Stomach (tissue), 9 donors: Measurements from ENCODE around the gene JAG2. TPM values are rescaled to one million over a fixed set of nuclear protein-coding genes. Genes with fewer than 3 reads are reported as not detected.

Source experiments
- DNase-seq, 2 donors: peaks; one replicate each; pipeline versions ENCODE4 v3.0.0 to v3.0.0-alpha.2; 2013 to 2019
- H3K27ac ChIP-seq, 5 donors: fragments of 200-600 bp in 4 of 5; sonication (generic) in 4 of 5; one replicate each; pipeline ENCODE4 v1.5.1; 2013 to 2019; ENCODE audit warnings: mild to moderate bottlenecking in 1 of 5, moderate library complexity in 1 of 5
- H3K27me3 ChIP-seq, 3 donors: fragments of 200-600 bp; sonication (generic); one replicate each; pipeline ENCODE4 v1.5.1; 2017 to 2019; ENCODE audit warnings: mixed run types in 1 of 3
- H3K36me3 ChIP-seq, 4 donors: fragments of 200-600 bp; sonication (generic); 1 replicate in 3 of 4; 2 replicates in 1 of 4; pipeline ENCODE4 v1.5.1; 2016 to 2019
- H3K4me1 ChIP-seq, 4 donors: fragments of 200-600 bp; sonication (generic); one replicate each; pipeline ENCODE4 v1.5.1; 2016 to 2019
- H3K4me3 ChIP-seq, 4 donors: fragments of 200-600 bp; sonication (generic) in 3 of 4; one replicate each; pipeline ENCODE4 v1.5.1; 2016 to 2019; ENCODE audit warnings: mild to moderate bottlenecking in 1 of 4
- H3K9me3 ChIP-seq, 4 donors: fragments of 200-600 bp; sonication (generic); one replicate each; pipeline ENCODE4 v1.5.1; 2016 to 2019
- EP300 ChIP-seq: sonication (generic); formaldehyde crosslinking; IDR thresholded peaks from one replicate; pipeline ENCODE4 v1.6.1; 2017; ENCODE audit warnings: antibody characterized with exemption
- POLR2A ChIP-seq, 4 donors: fragments of 450-650 bp; IDR thresholded peaks; one replicate each; pipeline ENCODE4 v1.6.1; 2016; ENCODE audit warnings: antibody characterized with exemption in 4 of 4, control low read depth in 2 of 4, mild to moderate bottlenecking in 1 of 4, moderate library complexity in 1 of 4
- POLR2AphosphoS5 ChIP-seq, 3 donors: sonication (generic); formaldehyde crosslinking; IDR thresholded peaks; one replicate each; pipeline ENCODE4 v1.6.1; 2016; ENCODE audit warnings: antibody characterized with exemption in 3 of 3
- WGBS, 5 donors: extraction: QIAGEN DNeasy Blood & Tissue Kit in 3 of 5; methylation state at CpG; one replicate each; pipeline versions ENCODE4 v1.1.5 to v1.1.7; 2013 to 2018; 5-methylcytosine and 5-hydroxymethylcytosine counted together
- intact Hi-C: fragments of 100-400 bp; cut with DNase I; formaldehyde crosslinking; loops from one replicate; pipeline ENCODE4 v1.15.1; 2023; ENCODE audit warnings: low total_unique reads
- polyA plus RNA-seq, 3 donors: library from polyadenylated mRNA; stranded (reverse); fragments of 200-250 nt; gene quantifications; one replicate each; pipeline ENCODE4 v1.2.3, GENCODE V29; 2013
- total RNA-seq, 5 donors: library from RNA; depleted of rRNA; stranded (reverse); fragments of >200 nt; gene quantifications; one replicate each; pipeline versions ENCODE4 v1.1.0 to v1.2.3, GENCODE V29; 2014 to 2016
- TF ChIP-seq, protein P1 (sequence below), 7 experiments: fragments of 450-650 bp in 4 of 7; fragments of 200-600 bp in 3 of 7; sonication (generic) in 3 of 7; IDR thresholded peaks; one replicate each; pipeline ENCODE4 v1.5.1; 2016 to 2019; ENCODE audit warnings: antibody characterized with exemption in 7 of 7, control low read depth in 2 of 7, mild to moderate bottlenecking in 1 of 7
- donor health status: healthy with polysubstance abuse.
- donor health status: Bipolar disorder and iron deficiency.
- donor health status: healthy.

Gene JAG2
- total and polyA plus RNA-seq, 8 donors, result 6.0 to 117 (median 15.6) TPM

DNA sequence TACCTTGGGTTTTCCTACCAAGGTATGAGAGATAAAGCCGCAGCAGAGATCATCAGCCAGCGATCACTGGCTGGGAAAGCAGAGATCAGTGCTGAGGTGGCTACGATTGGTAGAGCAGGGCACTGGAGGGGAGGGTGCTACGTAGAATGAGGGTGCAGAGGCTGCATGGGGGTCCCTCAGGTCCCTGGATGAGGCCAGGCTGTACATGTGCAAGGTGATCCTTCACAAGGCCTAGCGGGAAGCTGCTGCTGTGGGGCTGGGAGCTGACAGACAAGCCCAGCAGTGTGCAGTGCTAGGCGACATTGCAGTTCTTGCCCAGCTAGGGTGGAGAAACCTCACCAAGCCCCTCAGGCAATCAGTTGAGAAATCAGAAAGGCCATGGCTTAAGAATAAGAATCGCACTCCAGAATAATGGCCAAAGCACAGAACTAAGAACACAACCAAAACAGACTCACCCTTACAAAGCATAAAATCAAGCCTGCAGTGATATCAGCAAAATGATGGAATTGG lies 66.2 kb downstream of the JAG2 start:
- no peak for DNase-seq
- H3K36me3 ChIP-seq, result no peaks in the 10 kb centered on the region
- no peak overlapping the region for H3K4me3 ChIP-seq
- peaks cover 0 to 52% (median 0%) of the 10 kb centered on the region in 3 donors for H3K27me3 ChIP-seq
- peaks cover 0 to 9% (median 6%) of the 10 kb centered on the region in 4 donors for H3K9me3 ChIP-seq
- intact Hi-C loops, result no loop called here
- WGBS, 5 donors, result 86 to 93% (median 88%) methylated on average over 7 of the region's 7 CpGs
- H3K4me1 ChIP-seq, result no peaks in the 10 kb centered on the region
- TF ChIP-seq EP300, result no peak
- no peak for TF ChIP-seq POLR2AphosphoS5 (IDR thresholded peaks at IDR 0.05)
- no peak for TF ChIP-seq POLR2A (IDR thresholded peaks at IDR 0.05)
- TF ChIP-seq, protein P1, sequence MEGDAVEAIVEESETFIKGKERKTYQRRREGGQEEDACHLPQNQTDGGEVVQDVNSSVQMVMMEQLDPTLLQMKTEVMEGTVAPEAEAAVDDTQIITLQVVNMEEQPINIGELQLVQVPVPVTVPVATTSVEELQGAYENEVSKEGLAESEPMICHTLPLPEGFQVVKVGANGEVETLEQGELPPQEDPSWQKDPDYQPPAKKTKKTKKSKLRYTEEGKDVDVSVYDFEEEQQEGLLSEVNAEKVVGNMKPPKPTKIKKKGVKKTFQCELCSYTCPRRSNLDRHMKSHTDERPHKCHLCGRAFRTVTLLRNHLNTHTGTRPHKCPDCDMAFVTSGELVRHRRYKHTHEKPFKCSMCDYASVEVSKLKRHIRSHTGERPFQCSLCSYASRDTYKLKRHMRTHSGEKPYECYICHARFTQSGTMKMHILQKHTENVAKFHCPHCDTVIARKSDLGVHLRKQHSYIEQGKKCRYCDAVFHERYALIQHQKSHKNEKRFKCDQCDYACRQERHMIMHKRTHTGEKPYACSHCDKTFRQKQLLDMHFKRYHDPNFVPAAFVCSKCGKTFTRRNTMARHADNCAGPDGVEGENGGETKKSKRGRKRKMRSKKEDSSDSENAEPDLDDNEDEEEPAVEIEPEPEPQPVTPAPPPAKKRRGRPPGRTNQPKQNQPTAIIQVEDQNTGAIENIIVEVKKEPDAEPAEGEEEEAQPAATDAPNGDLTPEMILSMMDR (IDR thresholded peaks at IDR 0.05), result no peak
- H3K27ac ChIP-seq, result no peak overlapping the region

DNA sequence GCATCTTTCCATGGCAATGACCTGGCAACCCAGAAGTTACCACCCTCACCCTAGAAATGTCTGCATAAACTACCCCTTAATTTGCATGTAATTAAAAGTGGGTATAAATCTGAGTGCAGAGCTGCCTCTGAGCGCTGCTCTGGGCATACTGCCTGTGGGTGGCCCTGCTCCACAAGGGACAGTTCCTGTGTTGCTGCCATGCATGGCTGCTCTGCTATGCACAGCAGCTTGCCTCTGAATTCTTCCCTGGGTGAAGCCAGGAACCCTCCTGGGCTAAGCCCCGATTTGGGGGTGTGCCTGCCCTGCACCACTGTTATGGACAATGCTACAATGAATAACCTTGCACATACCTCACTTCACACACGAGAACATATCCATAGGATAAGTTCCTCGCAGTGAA lies 67.7 kb downstream of the JAG2 start:
- Histone ChIP-seq H3K27ac (no peak overlapping the region), H3K4me1 (no peaks in the 10 kb centered on the region), H3K36me3 (no peaks in the 10 kb centered on the region), H3K4me3 (no peak overlapping the region), H3K9me3 (peaks cover 0 to 9% (median 6%) of the 10 kb centered on the region in 4 donors), H3K27me3 (peaks cover 0 to 38% (median 0%) of the 10 kb centered on the region in 3 donors)
- WGBS, 5 donors, result 79 to 93% (median 85%) methylated on average over 4 of the region's 4 CpGs
- intact Hi-C loops, result no loop called here
- no peak for DNase-seq
- TF ChIP-seq POLR2A (IDR thresholded peaks at IDR 0.05) (no peak), POLR2AphosphoS5 (IDR thresholded peaks at IDR 0.05) (no peak)
- TF ChIP-seq, protein P1 (IDR thresholded peaks at IDR 0.05), result no peak

DNA sequence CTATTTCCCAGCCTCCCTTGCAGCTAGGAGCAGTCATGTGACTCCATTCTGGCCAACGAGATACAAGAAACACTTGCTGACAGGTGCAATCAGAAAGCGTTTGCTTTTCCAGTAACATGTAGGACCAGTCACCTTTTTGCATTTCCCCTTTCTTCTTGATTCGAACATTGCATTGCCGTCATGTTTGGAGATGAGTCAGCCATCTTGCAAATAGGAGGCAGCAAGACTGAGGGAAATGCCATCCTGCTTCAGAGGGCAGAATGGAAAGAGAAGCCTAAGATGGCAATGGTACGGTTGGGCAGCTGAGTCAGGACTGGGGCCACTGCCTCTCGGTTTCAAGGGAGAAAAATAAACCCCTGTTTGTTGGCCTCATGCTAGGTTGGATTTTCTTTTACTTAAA lies 68.8 kb downstream of the JAG2 start:
- Histone ChIP-seq H3K27ac (no peak overlapping the region), H3K36me3 (no peaks in the 10 kb centered on the region), H3K27me3 (peaks cover 0 to 29% (median 0%) of the 10 kb centered on the region in 3 donors), H3K4me3 (no peak overlapping the region), H3K4me1 (peaks cover 0 to under 1% (median under 1%) of the 10 kb centered on the region in 4 donors), H3K9me3 (peaks cover 0 to 9% (median 6%) of the 10 kb centered on the region in 4 donors)
- no peak for DNase-seq
- intact Hi-C loops, result no loop called here
- TF ChIP-seq, protein P1 (IDR thresholded peaks at IDR 0.05), result no peak
- TF ChIP-seq EP300, result no peak
- no peak for TF ChIP-seq POLR2A (IDR thresholded peaks at IDR 0.05)
- TF ChIP-seq POLR2AphosphoS5 (IDR thresholded peaks at IDR 0.05), result no peak
- WGBS, 5 donors, result 71 to 93% (median 78%) methylated on average over 6 of the region's 6 CpGs

DNA sequence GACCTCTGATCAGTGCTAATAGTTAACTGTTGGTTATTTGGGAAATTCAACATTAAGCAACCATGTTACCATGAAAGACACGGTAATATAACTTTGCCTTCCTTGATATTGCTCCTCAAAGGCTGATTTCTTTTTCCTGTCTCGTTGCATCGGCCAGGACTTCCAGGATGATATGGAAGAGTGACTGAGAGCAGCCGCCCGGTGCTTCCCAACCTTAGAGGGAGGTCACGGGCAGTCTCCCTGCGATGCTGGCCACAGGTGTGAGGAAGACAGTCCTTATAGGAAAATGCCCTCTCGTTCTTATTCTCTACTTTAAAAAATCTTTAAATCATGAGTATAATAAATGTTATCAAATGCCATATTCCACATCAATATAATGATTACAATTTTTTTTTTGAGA lies 70.3 kb downstream of the JAG2 start:
- Histone ChIP-seq H3K36me3 (no peaks in the 10 kb centered on the region), H3K4me1 (peaks cover 8 to 14% (median 12%) of the 10 kb centered on the region in 4 donors), H3K27me3 (peaks cover 0 to 25% (median 0%) of the 10 kb centered on the region in 3 donors), H3K27ac (no peak overlapping the region), H3K9me3 (peaks cover 0 to 7% (median 5%) of the 10 kb centered on the region in 4 donors), H3K4me3 (no peak overlapping the region)
- 79 to 93% (median 84%) methylated on average over 8 of the region's 8 CpGs for WGBS, 5 donors
- DNase-seq, result no peak
- TF ChIP-seq POLR2A (IDR thresholded peaks at IDR 0.05), result no peak
- no peak for TF ChIP-seq POLR2AphosphoS5 (IDR thresholded peaks at IDR 0.05)
- TF ChIP-seq, protein P1 (IDR thresholded peaks at IDR 0.05), result no peak
- TF ChIP-seq EP300, result no peak
- intact Hi-C loops, result no loop called here
